Measurements from ENCODE around the gene BUD13.

DNA sequence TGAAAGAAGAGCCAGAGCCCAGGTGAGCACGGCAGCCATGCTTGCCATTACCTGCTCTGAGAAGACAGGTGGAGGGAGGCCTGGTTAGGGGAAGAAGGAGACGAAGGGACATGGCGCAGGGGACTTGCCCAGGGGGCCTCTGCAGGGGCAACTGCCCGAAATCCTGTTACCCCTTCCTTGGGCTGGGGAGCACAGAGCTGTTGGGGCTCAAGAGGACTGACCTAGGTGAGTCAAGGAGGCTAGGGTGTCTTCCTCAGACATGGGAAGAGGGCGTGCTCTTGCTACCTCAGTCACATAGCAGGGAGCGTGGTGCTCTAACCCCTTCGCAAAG, 19.0 kb upstream of the BUD13 start, which contains the start of gene APOA5:
- TF ChIP-seq, protein P1, sequence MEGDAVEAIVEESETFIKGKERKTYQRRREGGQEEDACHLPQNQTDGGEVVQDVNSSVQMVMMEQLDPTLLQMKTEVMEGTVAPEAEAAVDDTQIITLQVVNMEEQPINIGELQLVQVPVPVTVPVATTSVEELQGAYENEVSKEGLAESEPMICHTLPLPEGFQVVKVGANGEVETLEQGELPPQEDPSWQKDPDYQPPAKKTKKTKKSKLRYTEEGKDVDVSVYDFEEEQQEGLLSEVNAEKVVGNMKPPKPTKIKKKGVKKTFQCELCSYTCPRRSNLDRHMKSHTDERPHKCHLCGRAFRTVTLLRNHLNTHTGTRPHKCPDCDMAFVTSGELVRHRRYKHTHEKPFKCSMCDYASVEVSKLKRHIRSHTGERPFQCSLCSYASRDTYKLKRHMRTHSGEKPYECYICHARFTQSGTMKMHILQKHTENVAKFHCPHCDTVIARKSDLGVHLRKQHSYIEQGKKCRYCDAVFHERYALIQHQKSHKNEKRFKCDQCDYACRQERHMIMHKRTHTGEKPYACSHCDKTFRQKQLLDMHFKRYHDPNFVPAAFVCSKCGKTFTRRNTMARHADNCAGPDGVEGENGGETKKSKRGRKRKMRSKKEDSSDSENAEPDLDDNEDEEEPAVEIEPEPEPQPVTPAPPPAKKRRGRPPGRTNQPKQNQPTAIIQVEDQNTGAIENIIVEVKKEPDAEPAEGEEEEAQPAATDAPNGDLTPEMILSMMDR (IDR thresholded peaks at IDR 0.05; ENCODE audit: poor library complexity, severe bottlenecking): no peak
- TF ChIP-seq POLR2AphosphoS5 (IDR thresholded peaks at IDR 0.05): no peak
- no peak for TF ChIP-seq EP300 (conservative IDR thresholded peaks at IDR 0.05; ENCODE audit: poor library complexity, severe bottlenecking)
- TF ChIP-seq TAF1 (IDR thresholded peaks at IDR 0.05; ENCODE audit: low read depth): no peak
- no peak for TF ChIP-seq EZH2 (IDR thresholded peaks at IDR 0.05; ENCODE audit: borderline replicate concordance, insufficient read depth, low read length, poor library complexity, severe bottlenecking)
- TF ChIP-seq, protein P2, sequence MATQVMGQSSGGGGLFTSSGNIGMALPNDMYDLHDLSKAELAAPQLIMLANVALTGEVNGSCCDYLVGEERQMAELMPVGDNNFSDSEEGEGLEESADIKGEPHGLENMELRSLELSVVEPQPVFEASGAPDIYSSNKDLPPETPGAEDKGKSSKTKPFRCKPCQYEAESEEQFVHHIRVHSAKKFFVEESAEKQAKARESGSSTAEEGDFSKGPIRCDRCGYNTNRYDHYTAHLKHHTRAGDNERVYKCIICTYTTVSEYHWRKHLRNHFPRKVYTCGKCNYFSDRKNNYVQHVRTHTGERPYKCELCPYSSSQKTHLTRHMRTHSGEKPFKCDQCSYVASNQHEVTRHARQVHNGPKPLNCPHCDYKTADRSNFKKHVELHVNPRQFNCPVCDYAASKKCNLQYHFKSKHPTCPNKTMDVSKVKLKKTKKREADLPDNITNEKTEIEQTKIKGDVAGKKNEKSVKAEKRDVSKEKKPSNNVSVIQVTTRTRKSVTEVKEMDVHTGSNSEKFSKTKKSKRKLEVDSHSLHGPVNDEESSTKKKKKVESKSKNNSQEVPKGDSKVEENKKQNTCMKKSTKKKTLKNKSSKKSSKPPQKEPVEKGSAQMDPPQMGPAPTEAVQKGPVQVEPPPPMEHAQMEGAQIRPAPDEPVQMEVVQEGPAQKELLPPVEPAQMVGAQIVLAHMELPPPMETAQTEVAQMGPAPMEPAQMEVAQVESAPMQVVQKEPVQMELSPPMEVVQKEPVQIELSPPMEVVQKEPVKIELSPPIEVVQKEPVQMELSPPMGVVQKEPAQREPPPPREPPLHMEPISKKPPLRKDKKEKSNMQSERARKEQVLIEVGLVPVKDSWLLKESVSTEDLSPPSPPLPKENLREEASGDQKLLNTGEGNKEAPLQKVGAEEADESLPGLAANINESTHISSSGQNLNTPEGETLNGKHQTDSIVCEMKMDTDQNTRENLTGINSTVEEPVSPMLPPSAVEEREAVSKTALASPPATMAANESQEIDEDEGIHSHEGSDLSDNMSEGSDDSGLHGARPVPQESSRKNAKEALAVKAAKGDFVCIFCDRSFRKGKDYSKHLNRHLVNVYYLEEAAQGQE (IDR thresholded peaks at IDR 0.05; ENCODE audit: borderline replicate concordance): no peak
